DMS53 (cell line): ENCODE measurements around the gene ATP9B.

Experiments
- DNase-seq: peaks from one replicate; lab custom pipeline; 2025; lab: John Stamatoyannopoulos, UW

ATP9B gene

GRCh38 chr18:79068937-79069716 is at the start of gene ATP9B:
TSS of gene ATP9B (plus strand) at chr18:79069394. CDS start at chr18:79069411, 17 bp downstream.
- peak; percentile 100 for DNase-seq

- DNase-seq: no peak
These were observed 49.3 kb upstream of the ATP9B start for GRCh38 chr18:79019881-79020280.

GRCh38 chr18:79022603-79023002 is 46.6 kb upstream of the ATP9B start:
- DNase-seq: no peak

- DNase-seq: no peak
These were observed 42.7 kb upstream of the ATP9B start for GRCh38 chr18:79026491-79026890.

GRCh38 chr18:79030680-79031079 is 38.5 kb upstream of the ATP9B start:
- no peak for DNase-seq

- peak; percentile 37 for DNase-seq
These were observed 26.9 kb upstream of the ATP9B start for GRCh38 chr18:79042276-79042675.

GRCh38 chr18:79043288-79043687 is 25.9 kb upstream of the ATP9B start:
- DNase-seq: no peak

GRCh38 chr18:79046522-79046921 is 22.7 kb upstream of the ATP9B start:
- DNase-seq: no peak

- DNase-seq: no peak
These were observed 21.5 kb upstream of the ATP9B start for GRCh38 chr18:79047556-79048244.

GRCh38 chr18:79048245-79048632 is 21.0 kb upstream of the ATP9B start:
- no peak for DNase-seq

GRCh38 chr18:79049506-79049905 is 19.7 kb upstream of the ATP9B start:
- no peak for DNase-seq

GRCh38 chr18:79050005-79050404 is 19.2 kb upstream of the ATP9B start:
- DNase-seq: no peak

- DNase-seq: peak; percentile 62
These were observed 12.3 kb upstream of the ATP9B start for GRCh38 chr18:79056827-79057367.

- DNase-seq: no peak
These were observed 11.2 kb upstream of the ATP9B start for GRCh38 chr18:79058007-79058406.

- DNase-seq: peak; percentile 68
These were observed 6.4 kb upstream of the ATP9B start for GRCh38 chr18:79062806-79063205.

- peak; percentile 81 for DNase-seq
These were observed 5.0 kb upstream of the ATP9B start for GRCh38 chr18:79064228-79064627.

GRCh38 chr18:79065802-79066201 is 3.4 kb upstream of the ATP9B start:
- DNase-seq: no peak

- no peak for DNase-seq
These were observed 1.6 kb upstream of the ATP9B start for GRCh38 chr18:79067611-79068010.

GRCh38 chr18:79068341-79068936 is 755 bp upstream of the ATP9B start:
- DNase-seq: peak; percentile 73

- DNase-seq: peak; percentile 51
These were observed 540 bp downstream of the ATP9B start for GRCh38 chr18:79069717-79070151.

GRCh38 chr18:79070486-79070885 is 1.3 kb downstream of the ATP9B start:
- DNase-seq: no peak

GRCh38 chr18:79071037-79071436 is 1.8 kb downstream of the ATP9B start:
- DNase-seq: no peak
